Skin epidermis (tissue), 12 donors: ENCODE measurements around the gene KLHL15.
"Not testable (repeated sequence)": the region's sequence is repeated elsewhere in the genome, so short reads cannot be mapped to it uniquely, and the experiment has no call there.

Experiments
- H3K27ac ChIP-seq, 21 experiments: fragments of 200-600 bp; sonication (generic) in 11 of 21; one replicate each; pipeline ENCODE4 v1.5.0; 2020; ENCODE audit warnings: mild to moderate bottlenecking in 3 of 21, inconsistent platforms in 2 of 21, moderate library complexity in 2 of 21
- H3K4me3 ChIP-seq, 7 experiments: fragments of 200-600 bp; sonication (generic) in 2 of 7; one replicate each; pipeline ENCODE4 v1.5.0; 2020; ENCODE audit warnings: inconsistent platforms in 2 of 7, mild to moderate bottlenecking in 2 of 7, moderate library complexity in 1 of 7

The KLHL15 gene

GRCh38 chrX:24020306-24020876 is 6.6 kb downstream of the KLHL15 start:
- no peak overlapping the region for H3K27ac ChIP-seq
- H3K4me3 ChIP-seq: no peak overlapping the region

- Histone ChIP-seq H3K27ac (no peak overlapping the region), H3K4me3 (no peak overlapping the region)
These were observed 7.5 kb downstream of the KLHL15 start for GRCh38 chrX:24019448-24019847.

DNA sequence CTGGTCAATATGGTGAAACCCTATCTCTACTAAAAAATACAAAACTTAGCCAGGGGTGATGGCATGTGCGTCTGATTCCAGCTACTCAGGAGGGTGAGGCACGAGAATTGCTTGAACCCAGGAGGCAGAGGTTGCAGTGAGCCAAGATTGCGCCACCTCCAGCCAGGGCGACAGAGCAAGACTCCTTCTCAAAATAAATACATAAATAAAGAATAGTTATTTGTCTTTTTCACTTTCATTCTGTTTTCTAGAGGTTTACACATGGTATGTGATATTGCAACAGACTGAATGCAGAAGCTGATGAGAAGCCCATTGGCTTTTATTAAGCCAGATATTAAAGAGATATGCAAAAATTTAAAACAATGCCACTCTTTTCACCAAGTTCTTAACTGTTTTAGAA is 8.2 kb downstream of the KLHL15 start:
- Histone ChIP-seq H3K27ac (no peak overlapping the region), H3K4me3 (no peak overlapping the region)

- Histone ChIP-seq H3K4me3 (no peak overlapping the region), H3K27ac (no peak overlapping the region)
These were observed 9.3 kb downstream of the KLHL15 start for GRCh38 chrX:24017674-24018073.

DNA sequence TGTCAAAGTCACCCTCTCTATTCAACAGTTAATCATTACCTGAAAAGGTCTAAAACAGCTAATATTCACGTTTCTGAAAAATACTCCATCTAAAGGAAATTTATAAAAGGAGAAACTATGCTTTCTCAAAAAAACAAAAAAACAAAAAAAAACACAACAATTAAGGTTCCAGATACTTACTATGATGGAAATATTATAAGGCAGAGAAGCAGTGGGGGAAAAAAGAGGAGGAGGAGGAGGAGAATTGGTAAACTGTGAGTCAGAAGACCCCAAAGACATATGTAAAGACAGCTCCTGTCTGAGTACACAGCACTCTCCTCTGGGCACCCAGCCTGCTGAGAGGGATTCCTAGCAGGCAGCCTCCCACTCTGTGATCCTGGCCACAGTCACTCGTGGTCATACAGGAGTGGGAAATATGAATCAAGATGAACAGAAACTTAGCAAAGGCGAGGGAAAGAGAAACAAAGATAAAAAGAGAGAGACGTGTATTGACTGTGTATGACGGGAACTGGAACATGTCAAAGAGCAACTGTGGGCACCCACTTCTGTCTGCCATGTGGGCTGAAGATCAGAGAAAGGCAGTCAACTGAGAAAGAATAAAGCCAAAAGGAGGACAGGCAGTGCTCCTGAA is 12.5 kb downstream of the KLHL15 start:
- no peak overlapping the region for H3K4me3 ChIP-seq
- H3K27ac ChIP-seq: no peak overlapping the region

DNA sequence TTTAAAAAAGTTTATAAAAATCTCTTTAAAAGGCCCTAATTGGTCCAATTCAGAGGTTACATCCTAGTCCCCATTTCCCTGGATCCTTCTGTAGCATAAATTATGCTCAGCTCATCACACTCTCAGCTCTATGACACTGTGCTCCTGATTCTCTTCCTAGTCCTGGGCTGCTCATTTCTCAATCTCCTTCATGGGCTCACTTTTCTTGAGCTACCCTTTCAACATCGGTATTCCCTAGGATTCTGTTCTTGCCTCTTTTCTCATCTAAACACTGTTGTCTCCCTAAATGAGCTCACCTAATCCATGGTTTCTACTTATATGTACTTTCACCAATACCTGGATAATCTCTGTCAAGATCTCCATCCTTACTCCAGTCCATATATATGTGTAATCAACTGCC is 14.7 kb downstream of the KLHL15 start:
- no peak overlapping the region for H3K4me3 ChIP-seq
- H3K27ac ChIP-seq: no peak overlapping the region

GRCh38 chrX:24005867-24006266 is 21.1 kb downstream of the KLHL15 start:
- H3K27ac ChIP-seq: no peak overlapping the region
- no peak overlapping the region for H3K4me3 ChIP-seq

- no peak overlapping the region for H3K27ac ChIP-seq
- H3K4me3 ChIP-seq: no peak overlapping the region
These were observed 22.0 kb downstream of the KLHL15 start for GRCh38 chrX:24005028-24005427.

- H3K27ac ChIP-seq: no peak overlapping the region
- no peak overlapping the region for H3K4me3 ChIP-seq
These were observed 24.2 kb downstream of the KLHL15 start for GRCh38 chrX:24002792-24003191.

GRCh38 chrX:24002167-24002566 is 24.8 kb downstream of the KLHL15 start:
- Histone ChIP-seq H3K4me3 (no peak overlapping the region), H3K27ac (no peak overlapping the region)

DNA sequence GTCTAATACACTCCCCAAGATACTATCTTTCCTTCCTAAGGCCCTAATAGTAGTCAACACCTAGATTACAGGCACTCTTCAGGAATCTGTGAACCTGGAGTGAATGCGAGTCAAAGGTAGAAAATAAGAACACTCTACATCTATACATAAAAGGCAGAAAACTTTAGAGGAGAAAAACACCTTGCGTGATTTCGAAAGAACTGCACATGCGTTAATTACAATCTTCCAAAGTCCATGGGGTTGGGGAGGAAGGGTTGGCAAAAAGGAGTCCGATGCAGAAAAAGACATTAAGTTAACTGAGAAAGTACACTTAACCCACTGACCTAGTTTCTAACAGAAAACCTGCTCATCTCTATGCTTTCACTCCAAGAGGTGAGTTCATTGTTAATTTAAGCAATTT is 27.3 kb downstream of the KLHL15 start:
- no peak overlapping the region for H3K27ac ChIP-seq
- no peak overlapping the region for H3K4me3 ChIP-seq

- no peak overlapping the region for H3K4me3 ChIP-seq
- no peak overlapping the region for H3K27ac ChIP-seq
These were observed 33.9 kb downstream of the KLHL15 start for GRCh38 chrX:23993012-23993633.

GRCh38 chrX:23992431-23992830 is 34.6 kb downstream of the KLHL15 start:
- H3K27ac ChIP-seq: no peak overlapping the region
- H3K4me3 ChIP-seq: no peak overlapping the region

DNA sequence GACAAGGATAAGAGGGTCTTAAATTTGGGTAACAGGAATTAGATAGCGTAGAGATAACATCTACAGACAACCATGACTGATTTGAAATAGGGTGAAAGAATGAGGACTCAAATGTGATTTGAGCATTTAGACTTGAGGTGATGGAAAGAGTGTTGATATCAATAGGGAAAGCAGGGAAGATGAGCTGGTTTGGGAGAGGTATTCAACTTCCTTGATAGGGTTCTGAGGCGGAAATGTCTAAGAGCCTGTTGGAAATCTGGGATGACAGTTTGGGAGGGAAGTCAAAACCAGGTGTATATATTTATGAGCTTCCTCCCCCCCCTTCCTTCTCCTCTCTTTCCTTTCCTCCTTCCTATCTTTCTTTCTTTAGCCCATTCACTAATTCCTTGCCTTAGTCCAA is 36.5 kb downstream of the KLHL15 start:
- no peak overlapping the region for H3K4me3 ChIP-seq
- H3K27ac ChIP-seq: no peak overlapping the region

DNA sequence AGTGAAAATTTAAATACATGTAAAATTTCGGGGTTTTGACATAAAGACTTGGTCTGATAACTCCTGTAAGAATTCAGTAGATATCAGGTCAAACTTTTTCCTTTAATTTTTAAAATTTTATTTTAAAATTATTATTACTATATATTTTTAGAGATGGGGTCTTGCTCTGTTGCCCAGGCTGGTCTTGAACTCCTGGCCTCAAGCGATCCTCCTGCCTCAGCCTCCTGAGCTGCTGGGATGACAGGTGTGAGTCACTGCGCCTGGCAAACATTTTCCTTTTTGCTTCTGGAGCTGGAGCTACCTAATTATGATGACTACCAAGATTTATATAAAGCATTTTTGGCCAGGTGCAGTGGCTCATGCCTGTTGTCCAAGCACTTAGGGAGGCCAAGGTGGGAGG is 37.3 kb downstream of the KLHL15 start:
- no peak overlapping the region for H3K4me3 ChIP-seq
- H3K27ac ChIP-seq: no peak overlapping the region

- Histone ChIP-seq H3K27ac (no peak overlapping the region), H3K4me3 (no peak overlapping the region)
These were observed 44.1 kb downstream of the KLHL15 start for GRCh38 chrX:23982891-23983290.

DNA sequence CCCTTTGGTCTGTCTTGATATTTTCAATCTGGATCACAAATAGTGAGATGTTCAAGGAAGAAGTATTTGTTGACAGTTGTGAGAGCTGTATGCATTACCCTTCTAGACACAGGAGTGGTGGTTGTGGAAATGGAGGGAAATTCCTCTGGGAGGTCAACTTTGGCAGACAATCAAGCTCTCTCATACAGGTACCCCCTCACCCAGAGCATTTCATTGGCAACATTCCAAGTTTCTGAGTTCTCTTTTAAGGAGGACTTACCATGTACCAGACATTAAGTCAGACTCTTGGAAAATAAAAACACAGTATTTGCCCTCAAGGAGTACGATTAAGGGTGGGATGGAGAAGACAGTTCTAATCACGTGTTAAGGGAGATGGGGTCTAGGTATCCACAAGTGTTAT is 45.3 kb downstream of the KLHL15 start:
- Histone ChIP-seq H3K4me3 (no peak overlapping the region), H3K27ac (no peak overlapping the region)

DNA sequence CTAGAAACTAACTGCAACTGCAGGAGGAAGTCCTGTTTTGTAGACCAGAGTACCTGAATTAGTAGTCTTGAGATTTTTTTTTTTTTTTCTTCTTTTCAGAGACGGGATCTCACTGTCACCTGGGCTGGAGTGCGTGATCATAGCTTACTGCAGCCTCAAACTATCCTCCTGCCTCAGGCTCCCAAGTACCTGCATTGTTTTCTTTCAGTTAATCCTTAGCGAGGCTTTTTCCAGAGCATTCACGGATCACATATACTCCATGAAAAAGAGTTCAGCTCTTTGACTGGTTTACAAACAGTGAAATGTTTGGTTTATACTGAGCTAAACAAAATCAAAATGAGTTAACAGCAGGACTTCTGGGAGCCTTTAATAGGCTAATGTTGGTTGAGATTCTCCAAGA is 45.8 kb downstream of the KLHL15 start:
- no peak overlapping the region for H3K4me3 ChIP-seq
- no peak overlapping the region for H3K27ac ChIP-seq

DNA sequence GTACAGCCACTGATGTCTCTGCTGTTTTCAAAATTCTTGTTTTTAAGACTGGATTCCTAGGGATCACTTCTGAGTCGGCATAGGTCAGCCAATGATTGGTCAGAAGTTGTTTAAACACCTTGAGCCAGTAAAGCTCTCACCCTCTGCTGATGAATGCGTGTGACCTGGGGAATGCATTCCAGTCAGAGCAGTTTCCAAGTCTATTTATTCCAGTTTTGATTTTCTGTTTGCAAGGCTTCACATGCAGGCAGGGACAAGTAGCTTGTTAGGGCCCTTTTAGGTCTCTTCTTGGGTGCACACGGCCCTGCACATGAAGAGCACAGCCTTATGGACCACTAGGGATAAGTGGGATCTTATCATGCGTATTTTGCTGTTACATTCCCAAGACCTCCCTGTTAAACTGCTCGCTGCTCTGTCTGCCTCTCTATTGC is 47.0 kb downstream of the KLHL15 start:
- H3K27ac ChIP-seq: no peak overlapping the region
- no peak overlapping the region for H3K4me3 ChIP-seq

DNA sequence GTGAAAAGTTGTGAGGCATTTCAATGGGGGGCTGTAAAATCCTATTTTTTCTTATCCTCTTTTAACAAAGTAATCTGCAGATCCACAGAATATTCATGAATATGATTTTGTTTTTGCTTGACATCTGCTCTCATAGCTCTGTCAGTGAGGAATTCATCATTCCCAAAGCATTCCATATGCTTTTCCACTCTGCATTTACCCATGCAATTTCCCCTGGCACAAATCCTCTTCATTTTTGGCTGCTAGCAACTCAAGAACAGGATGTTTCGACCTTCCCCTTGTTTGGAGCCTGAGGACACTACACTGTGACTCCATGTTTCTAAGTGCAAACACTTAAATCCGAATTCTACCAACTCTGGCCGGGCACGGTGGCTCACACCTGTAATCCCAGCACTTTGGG is 48.5 kb downstream of the KLHL15 start:
- Histone ChIP-seq H3K4me3 (no peak overlapping the region), H3K27ac (no peak overlapping the region)

DNA sequence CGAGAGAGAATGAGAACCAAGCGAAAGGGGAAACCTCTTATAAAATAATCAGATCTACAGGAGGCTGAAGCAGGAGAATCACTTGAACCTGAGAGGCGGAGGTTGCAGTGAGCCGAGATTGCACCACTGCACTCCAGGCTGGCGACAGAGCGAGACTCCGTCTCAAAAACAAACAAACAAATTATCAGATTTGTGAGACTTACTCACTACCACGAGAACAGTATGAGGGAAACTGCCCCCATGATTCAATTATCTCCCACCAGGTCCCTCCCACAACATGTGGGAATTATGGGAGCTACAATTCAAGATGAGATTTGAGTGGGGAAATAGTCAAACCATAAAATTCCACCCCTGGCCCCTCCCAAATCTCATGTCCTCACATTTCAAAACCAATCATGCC is 61.4 kb downstream of the KLHL15 start:
- H3K4me3 ChIP-seq, H3K27ac ChIP-seq: not testable (repeated sequence)

GRCh38 chrX:23964191-23964590 is 62.8 kb downstream of the KLHL15 start:
- Histone ChIP-seq H3K27ac (no peak overlapping the region), H3K4me3 (no peak overlapping the region)
